Activated CD8-positive, alpha-beta memory T cell treated with anti-CD3 and anti-CD28 coated beads, Interleukin-2, amount 50 U/mL, for 1 hour (primary cell): ENCODE measurements around the gene NOMO2.
"Not testable (repeated sequence)": the region's sequence is repeated elsewhere in the genome, so short reads cannot be mapped to it uniquely, and the experiment has no call there.

Experiments used
- DNase-seq: peaks from one replicate; pipeline ENCODE4 v3.0.0-alpha.2; 2020; ENCODE audit errors: extremely low read depth

Gene NOMO2

DNA sequence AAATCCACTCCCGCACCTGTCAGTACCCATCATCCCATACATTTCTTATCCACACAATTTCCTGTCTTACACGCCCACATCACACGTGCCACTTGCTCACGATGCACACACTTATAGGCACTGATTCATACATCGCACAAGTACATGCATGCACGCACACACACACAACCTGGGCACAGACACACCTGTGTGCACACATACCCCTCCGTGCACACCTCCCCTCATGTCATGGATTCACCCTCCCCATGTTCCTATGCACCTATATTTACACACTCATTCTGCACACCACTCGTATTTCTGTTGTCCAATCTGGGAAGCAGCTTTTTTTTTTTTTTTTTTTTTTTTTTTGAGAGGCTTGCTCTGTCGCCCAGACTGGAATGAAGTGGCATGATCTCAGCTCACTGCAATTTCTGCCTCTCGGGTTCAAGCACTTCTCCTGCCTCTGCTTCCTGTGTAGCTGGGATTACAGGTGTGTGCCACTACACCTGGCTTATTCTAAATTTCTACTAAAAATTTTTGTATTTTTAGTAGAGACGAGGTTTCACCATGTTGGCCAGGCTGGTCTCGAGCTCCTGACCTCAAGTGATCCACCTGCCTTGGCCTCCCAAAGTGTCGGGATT lies 13.5 kb upstream of the NOMO2 start:
- not testable (repeated sequence) for DNase-seq

DNA sequence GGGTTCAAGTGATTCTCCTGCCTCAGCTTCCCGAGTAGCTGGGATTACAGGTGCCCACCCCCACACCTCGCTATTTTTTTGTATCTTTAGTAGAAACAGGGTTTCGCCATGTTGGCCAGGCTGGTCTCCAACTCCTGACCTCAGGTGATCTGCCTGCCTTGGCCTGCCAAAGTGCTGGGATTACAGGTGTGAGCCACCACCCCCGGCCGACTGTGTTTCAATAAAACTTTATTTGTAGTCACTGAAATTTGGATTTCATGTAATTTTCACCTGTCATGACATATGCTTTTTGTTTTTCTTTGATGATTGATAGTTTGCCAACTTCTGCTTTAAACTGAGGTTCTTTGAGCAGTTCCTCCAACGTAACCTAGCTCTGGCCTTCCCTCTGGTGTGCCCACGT lies 12.0 kb upstream of the NOMO2 start:
- not testable (repeated sequence) for DNase-seq

DNA sequence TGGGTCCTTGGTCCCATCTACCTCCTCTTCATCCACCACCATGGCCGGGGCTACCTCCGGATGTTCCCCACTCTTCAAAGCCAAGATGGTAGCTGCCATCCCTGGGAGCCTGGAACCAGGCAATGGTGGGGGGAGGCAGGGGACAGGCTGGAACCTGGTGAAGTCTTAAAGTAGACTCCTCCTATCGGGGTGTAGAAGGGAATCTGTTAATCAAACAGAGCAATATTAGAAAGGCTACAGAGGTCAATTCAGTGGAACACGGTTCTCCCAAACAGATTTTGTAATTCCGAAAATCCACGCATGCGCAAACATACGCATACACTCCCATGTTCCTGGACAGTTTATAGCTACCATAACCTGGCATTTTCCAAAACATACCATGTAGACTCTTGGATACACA lies 11.1 kb upstream of the NOMO2 start:
- DNase-seq: not testable (repeated sequence)

DNA sequence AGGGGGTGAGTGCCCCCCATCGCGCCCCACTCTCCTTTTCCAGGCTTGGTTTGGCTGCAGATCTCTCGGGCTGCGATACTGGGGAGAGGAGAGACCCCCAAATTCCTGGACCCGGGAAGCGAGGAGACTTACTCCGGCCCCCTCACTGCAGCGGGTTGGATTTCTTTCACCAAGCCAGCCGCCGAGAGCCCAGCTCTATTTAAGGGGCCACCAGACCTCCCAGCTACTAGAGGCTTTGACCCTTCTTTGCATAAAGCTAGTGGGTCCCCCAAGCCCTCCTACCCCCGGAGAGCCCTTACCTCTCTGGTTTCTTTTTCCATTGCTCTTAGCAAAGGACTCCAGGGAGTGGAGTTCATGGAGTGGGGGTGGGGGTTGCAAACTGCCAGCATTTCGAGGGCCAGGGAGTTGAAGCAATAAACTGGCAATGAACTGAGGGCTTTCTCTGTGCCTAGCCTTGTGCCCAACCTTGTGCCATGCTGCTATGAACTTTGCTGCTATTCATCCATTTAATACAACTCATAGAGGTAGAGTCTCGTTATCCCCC lies 9.5 kb upstream of the NOMO2 start:
- DNase-seq: not testable (repeated sequence)

DNA sequence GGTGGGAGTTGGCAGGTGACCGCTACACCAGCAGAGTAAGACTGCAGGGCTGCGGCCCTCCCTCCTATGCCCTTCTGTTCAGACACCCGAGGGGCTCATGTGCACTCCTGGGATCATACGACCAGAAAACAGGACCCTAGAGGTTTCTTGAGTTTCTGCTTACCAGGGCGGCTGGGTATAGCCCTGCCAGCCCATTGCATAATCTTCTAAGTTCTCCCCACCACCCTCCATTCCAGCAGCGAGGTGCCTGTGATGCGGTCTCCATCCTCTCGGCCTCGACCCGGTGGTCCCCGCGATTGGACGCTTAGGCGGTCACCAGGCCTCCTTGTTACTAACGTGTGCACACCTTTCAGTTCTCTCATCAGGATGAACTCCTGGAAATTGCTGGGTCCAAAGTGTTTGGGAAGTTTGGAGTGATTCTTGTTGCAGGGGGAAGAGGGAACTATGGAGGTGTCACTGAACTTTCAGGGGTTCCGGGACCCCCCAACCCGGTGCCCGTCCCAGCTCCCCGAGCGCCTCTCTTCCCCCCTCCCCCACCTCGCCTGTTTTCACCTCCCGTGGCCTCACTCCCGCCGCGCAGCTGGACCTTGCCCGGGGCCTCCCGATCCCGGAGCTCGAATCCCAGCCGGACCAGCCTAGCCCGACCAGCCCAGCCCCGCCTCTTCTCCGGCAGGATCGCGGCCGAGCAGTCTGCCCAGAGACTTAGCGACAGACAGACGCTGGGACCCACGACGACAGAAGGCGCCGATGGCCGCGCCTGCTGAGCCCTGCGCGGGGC lies 8.8 kb upstream of the NOMO2 start:
- DNase-seq: not testable (repeated sequence)

DNA sequence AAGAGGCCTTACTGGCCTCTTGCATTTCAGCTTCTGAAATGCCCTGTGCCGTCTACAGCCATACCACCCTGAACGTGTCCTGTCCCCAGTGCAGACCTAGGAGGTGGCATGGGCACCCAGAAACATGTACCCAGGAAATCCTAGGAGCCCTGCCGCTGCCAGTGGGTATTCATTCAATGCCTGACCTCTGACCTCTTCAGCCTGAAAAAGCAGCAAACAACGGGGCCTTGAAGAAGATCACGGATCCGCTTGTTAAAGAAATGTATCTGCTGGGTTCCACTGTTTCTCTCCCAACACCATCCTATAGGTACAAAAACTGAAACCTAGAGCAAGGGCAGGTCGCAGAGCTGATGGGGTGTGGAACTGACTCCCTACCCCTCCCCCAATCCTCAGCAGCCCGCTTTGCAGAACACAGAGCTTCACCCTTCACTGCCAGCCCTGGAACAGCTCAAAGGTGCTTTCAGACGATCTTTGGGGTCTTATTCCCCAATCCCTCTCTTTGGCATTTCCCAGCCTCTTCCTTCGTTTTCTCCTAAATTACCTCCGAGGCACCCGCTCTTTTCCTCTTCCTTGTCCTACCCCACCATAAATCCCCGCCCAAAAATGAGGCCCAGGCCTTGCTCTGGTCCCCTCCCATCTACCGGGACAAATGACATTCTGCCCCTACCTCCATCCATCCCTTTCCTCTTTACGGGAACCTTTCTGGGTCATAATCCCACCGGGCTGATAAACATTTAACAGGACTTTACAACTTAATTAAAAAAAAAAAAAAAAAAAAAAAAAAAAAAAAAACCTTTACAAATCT lies 1.3 kb downstream of the NOMO2 start:
- not testable (repeated sequence) for DNase-seq

DNA sequence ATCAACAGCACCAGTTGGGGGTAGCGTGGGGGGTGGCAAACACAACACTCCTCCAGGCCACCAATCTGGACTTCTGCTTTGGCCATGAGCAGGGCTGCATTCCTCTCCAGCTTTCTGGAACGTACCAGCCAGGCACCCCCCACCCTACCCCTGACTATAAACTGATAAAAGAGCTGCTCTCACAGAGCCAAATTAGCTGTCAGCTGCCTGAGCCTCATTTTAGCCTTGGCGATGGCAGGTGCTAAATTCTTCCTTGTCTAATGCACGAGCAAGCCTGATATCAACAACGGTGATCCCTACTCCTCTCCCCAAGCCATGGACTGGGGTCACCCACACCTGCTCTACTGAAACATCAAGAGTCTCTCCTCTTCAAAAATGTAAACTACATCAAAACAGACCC lies 8.2 kb downstream of the NOMO2 start:
- DNase-seq: not testable (repeated sequence)

DNA sequence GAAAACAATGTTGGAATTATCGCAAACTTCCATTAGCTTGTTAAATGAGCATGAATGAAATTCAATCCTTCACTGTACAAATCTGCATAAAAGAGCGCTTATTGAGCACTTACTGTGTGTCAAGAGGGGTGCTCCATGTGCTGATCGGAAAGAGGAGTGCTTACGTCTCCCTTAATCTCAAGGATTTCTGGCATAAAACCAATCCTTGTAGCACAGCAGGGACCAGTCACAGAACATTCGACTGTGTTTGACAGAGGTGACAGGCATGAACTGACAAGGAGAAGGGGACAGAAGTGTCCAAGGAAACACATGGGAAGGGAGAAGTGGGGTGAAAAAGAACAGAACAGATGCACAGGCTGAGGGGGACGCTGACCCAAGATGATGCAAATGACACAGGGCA lies 14.5 kb downstream of the NOMO2 start:
- DNase-seq: not testable (repeated sequence)

DNA sequence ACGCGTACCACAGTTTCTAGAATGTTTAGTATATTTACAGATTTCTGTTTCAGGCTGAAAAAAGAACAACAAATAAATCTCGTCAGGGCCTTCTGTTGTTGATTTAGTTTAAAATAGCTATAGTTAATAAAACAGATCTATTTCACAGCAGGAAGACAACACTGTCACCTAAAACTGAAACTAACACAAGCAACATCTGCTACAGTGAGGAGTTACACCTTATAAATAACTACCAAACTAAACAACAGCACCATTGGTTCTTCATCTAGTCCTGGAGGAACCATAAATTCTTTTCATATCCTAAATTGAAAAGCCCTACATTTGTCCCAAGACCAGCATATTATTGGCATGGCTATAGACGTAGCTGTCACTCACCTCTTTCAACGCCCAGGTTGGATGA lies 15.0 kb downstream of the NOMO2 start:
- not testable (repeated sequence) for DNase-seq

DNA sequence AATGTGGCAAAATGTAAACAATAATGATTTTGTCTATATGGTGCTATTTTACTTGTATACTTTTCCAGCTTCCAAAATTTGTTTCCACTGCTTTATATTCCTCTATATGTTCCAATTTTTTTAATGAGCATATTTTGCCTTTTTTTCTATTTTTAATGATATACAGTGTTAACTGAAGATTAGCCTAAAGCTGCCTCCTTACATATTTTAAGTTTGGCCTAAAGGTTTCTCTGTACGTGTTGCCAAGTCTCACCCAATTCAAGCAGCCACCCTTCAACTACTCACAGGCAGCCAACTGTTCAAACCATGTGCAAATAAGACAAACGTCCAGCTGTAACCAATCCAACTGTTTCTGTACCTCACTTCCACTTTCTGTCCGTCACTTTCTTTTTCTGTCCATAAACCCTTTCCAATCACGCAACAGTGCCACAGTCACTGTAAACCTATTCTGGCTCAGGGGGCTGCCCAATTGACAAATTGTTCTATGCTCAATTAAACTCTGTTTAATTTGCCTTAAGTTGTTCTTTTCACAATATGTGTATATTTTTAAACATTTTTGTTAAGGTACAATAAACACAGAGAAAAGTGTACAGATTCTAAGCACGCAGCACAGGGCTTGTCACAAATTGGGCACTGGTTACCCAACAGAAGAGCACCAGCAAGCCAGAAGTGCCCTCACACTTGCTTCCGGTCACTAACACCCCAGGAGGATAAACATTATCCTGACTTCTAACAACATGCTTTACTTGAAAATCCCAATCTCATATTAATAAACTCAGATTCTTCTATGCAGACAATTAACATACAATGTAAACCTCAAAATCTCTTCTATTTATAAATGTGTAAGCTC lies 17.4 kb downstream of the NOMO2 start:
- not testable (repeated sequence) for DNase-seq

DNA sequence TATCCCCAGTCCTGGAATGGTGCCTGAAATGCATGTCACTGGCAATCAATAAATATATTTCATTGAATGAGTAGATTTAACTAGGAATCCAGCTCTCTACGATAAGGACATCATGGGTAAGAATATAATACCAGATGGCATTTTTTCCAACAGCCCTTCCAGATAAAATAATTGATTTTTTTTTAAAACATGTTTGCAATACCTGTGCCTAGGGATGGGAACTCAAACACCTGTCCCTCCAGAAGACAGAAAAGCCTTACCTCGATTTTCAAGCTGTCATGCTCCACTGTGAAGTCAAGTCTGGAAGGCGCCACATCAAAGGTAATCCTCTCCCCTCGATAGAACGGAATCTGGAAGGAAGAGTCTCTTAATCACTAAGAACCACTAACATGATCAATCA lies 20.0 kb downstream of the NOMO2 start:
- DNase-seq: not testable (repeated sequence)

DNA sequence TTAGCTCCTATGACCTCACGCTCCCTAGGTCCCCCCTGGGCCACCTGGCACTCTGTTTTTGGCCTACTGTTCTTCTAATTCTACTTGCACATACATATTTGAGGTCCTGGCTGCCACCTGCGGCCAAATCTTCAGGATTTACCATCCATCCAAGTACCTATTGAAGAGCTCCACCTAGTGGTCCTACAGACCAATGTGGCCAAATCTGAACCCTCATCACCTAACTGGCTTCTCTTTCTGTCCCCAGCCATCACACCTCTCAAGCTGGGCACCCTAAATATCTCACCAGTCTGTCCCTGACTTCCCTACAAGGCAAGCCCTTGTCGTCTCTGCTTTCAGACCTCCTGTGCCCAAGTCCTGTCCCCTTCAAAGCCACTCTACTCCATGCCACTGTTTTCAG lies 24.9 kb downstream of the NOMO2 start:
- not testable (repeated sequence) for DNase-seq

DNA sequence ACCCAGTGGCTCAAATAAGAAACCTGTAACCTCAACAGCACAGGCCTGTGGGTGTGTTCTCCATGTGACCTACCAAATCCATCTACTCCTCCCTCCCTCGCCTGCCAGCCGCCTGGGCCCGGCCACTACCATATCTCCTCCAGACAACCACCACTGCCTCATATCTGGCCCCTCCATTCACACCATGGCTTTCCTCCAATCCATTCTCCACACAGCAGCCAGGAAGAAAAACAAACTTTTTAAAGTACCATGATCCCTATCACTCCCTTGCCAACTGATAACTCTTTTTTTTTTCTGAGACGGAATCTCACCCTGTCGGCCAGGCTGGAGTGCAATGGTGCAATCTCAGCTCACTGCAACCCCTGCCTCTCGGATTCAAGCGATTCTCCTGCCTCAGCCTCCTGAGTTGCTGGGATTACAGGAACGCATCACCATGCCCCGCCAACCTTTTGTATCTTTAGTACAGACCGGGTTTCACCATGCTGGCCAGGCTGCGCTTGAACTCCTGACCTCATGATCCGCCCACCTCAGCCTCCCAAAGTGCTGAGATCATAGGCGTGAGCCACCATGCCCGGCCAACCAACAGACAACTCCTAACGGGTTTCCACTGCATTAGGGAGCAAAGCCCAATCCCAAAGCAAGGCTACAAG lies 26.3 kb downstream of the NOMO2 start:
- DNase-seq: not testable (repeated sequence)

DNA sequence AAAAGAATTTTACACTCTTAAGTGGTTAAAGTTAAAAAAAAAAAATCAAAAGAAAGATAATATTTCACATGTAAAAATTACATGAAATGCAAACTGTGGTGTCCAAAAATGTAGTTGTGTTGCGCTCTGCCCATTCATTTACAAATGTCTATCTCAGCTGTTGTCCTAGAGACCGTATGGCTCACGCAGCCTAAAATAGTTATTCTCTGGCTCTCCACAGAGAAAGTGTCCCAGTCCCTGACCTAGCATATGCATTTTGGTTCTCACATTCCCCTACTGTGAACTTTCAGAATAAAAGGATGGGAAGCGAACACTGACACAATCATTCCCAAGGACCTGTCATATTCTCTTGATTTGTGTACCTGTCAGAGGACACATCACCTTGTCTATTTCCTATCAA lies 27.6 kb downstream of the NOMO2 start:
- DNase-seq: not testable (repeated sequence)

DNA sequence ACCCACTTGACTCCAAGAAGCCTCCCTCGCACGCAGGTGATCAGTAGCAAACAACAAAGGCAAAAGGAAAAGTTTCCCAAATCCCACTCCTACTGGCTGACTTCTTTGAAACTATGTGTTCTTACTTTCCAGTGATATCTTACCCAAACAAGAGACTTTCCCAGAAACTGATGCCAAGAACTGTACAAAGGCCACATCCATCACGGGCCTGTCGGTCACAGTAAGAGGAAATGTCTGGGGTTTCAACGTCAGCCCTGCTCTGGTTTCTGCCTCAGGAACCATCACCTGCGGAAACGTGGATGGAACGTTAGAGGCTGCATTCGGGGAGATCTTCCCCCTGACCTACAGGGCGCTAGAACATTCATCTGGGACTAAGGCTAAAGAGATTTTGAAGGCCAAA lies 30.6 kb downstream of the NOMO2 start:
- not testable (repeated sequence) for DNase-seq

DNA sequence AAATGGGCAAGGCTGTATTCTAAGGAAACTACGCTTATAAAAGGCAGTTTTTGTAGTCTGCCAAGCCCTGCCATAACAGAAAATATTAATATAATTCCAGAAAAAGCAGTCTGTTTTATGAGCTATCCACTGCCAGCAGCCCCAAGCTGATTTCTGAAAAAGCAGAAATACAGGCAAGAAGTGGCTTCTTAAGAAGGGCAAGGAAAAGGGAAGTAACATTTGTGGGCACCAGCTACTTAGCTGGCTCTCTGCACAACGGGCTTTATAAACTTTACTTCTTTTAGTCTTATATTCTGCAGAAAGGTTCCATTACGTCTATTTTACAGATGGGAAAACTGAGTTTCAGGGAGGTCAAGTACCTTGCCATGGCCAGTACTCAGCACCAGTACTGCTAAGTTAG lies 31.6 kb downstream of the NOMO2 start:
- DNase-seq: not testable (repeated sequence)

DNA sequence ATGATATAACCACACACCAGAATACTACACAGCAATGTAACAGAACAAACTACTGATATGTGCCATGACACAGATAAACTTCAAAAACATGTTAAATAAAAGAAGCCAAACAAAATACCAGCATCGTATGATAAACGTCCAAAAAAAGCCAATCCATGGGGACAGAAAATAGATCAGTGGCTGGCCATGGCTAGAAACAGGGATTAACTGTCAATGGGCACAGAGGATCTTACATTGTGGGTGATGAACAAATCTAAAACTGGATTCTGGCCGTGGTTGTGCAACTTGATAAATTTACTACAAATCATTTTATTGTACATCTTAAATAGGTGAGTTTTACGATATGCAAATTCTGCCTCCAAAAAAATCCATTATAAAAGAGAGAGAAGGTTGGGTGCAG lies 35.4 kb downstream of the NOMO2 start:
- DNase-seq: not testable (repeated sequence)

DNA sequence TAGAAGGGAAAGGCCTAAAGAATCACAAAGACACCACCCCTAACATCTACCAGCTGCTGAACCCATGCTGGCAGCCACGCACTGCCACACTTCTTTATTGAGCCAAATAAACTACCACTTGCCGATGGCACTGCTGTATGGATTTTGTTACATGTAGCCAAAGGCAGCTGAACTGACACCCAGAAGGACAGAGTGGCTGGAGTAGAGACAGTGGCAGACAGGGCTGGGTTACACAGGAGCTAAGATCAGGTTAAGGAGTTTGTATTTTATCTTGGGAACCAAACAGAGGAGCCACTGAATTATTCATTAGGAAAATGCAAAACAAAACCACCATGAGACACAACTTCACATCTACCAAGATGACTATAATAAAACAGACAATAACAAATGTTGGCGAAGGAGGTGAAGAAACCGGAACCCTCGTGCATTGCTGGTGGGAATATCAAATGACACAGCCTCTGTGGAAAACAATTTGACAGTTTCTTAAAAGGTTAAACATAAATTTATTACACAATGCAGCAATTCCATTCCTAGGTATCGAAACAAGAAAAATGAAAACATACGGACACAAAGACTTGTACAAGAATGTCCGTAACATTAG lies 35.9 kb downstream of the NOMO2 start:
- not testable (repeated sequence) for DNase-seq

DNA sequence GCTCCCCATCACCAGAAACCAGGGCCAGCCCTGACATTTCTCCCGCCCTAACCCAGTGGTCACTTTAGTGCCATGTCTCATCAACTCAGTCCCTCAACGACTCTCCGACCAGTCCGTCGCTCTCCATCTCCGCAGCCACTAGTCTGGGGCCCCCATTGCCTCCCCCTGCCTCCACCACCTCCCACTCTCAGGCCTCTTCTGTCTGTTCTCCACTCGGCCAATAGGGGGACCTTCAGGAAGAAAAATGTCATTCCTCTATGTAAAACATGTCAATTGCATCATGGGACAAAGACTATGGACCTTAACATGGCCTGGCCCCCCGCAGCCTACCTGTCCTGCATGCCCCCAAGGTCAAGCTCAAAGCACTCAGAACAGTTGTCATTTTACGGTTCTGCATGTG lies 39.3 kb downstream of the NOMO2 start:
- not testable (repeated sequence) for DNase-seq

DNA sequence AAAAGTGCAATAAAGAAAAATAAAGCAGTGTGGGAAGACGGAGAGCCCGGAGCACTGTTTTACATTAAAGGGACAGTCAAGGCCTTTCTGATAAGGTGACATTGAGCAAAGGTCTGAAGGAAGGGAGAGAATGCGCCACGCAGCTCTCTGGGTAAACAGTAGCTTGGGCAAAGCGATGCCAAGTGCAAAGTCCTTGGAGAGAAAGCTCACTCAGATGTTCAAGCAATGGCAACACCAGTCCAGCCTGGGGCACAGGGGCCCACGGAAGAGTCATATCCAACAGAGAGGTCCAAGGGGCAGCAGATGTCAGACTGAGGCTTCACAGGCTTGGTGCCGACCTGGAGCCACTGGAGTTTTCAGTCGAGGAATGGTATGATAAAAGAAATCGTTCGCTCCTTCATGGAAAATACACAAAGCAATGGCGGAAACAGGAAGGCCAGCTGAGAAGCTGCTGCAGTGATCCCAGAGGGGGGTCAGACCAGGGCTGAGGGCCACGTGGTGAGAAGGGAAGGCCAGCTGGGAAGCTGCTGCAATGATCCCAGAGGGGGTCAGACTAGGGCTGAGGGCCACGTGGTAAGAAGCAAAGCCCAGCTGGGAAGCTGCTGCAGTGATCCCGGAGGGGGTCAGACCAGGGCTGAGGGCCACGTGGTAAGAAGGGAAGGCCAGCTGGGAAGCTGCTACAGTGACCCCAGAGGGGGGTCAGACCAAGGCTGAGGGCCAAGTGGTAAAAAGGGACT lies 40.3 kb downstream of the NOMO2 start:
- not testable (repeated sequence) for DNase-seq
